Mucosa of descending colon (tissue), 3 donors: Measurements from ENCODE around the gene FAM163A. TPM values are rescaled to one million over a fixed set of nuclear protein-coding genes. Genes with fewer than 3 reads are reported as not detected.
A peak's percentile ranks its signal among the peaks of the same experiment; 100 is the strongest.

ENCODE experiments used
- ATAC-seq: fragments of 200-7000 bp; cut with Tn5 transposase; one replicate; pipeline ENCODE4 v1.9.1; 2020; ENCODE audit warnings: mild to moderate bottlenecking, moderate library complexity
- DNase-seq, 3 donors: peaks; one replicate each; pipeline ENCODE4 v3.0.0-alpha.2; 2020
- H3K36me3 ChIP-seq: fragments of 200-600 bp; one replicate; pipeline ENCODE4 v1.8.0; 2021; ENCODE audit warnings: low read depth, mild to moderate bottlenecking
- H3K4me1 ChIP-seq: fragments of 200-600 bp; one replicate; pipeline ENCODE4 v1.8.0; 2021; ENCODE audit warnings: low read depth, mild to moderate bottlenecking
- H3K4me3 ChIP-seq: fragments of 200-600 bp; one replicate; pipeline ENCODE4 v1.8.0; 2021; ENCODE audit warnings: mild to moderate bottlenecking
- H3K9me3 ChIP-seq: fragments of 200-600 bp; one replicate; pipeline ENCODE4 v1.8.0; 2021; ENCODE audit warnings: mild to moderate bottlenecking
- intact Hi-C, 2 donors: fragments of 100-400 bp; cut with DNase I in 1 of 2; cut with micrococcal nuclease in 1 of 2; formaldehyde crosslinking; loops; one replicate each; pipeline versions ENCODE4 v1.11.0 to v1.11.1; 2022; cut with DNase I, micrococcal nuclease
- total RNA-seq, 3 donors: library from RNA; stranded (reverse); fragmentation: NEBNext Ultra II Directional in 2 of 3; extraction: Animal tissue kit (Norgen Biotek cat#: 25700) in 2 of 3; gene quantifications; one replicate each; pipeline versions ENCODE4 v1.2.1 to v1.2.4, GENCODE V29; 2021 to 2023
- TF ChIP-seq, protein P1 (sequence below): fragments of 200-600 bp; IDR thresholded peaks from one replicate; pipeline ENCODE4 v1.8.0; 2022; ENCODE audit warnings: antibody characterized with exemption, mild to moderate bottlenecking
- donor health status: DM: no; HTN: no; CAD: no; lungs with moderate emphysema.
- donor health status: DM: no; HTN: no; CAD: no.
- donor health status: DM: no; HTN: yes; CAD: no.

FAM163A gene
- total RNA-seq, 3 donors from 2014 or later, result 0.31 to 1.6 (median 0.32) TPM

DNA sequence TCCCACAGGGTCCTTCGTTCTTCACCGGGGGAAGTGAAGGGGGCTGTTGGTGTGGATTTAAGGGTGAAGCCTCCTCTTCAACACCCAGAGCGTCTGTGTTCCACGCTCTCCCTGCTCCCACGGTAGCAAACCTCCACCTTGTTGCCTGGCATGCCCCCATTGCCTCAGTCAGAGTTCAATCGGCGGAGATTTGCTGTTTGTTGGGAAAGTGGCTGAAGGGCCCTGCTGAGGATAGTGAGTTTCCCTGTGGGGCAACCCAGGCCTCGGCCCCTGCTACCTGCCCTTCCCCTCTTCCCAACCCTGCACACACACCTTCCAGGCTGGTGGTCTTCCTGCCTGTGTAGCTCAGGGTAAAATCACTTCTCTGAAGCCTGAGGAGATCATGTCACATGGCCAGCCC is 74.0 kb downstream of the FAM163A start:
- Histone ChIP-seq H3K36me3 (no peaks in the 10 kb centered on the region), H3K4me3 (no peak overlapping the region), H3K9me3 (no peaks in the 10 kb centered on the region), H3K4me1 (peaks cover 13% of the 10 kb centered on the region)
- intact Hi-C loops, result no loop called here
- TF ChIP-seq, protein P1, sequence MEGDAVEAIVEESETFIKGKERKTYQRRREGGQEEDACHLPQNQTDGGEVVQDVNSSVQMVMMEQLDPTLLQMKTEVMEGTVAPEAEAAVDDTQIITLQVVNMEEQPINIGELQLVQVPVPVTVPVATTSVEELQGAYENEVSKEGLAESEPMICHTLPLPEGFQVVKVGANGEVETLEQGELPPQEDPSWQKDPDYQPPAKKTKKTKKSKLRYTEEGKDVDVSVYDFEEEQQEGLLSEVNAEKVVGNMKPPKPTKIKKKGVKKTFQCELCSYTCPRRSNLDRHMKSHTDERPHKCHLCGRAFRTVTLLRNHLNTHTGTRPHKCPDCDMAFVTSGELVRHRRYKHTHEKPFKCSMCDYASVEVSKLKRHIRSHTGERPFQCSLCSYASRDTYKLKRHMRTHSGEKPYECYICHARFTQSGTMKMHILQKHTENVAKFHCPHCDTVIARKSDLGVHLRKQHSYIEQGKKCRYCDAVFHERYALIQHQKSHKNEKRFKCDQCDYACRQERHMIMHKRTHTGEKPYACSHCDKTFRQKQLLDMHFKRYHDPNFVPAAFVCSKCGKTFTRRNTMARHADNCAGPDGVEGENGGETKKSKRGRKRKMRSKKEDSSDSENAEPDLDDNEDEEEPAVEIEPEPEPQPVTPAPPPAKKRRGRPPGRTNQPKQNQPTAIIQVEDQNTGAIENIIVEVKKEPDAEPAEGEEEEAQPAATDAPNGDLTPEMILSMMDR, result no peak
- no peak for DNase-seq
- no peak for ATAC-seq

DNA sequence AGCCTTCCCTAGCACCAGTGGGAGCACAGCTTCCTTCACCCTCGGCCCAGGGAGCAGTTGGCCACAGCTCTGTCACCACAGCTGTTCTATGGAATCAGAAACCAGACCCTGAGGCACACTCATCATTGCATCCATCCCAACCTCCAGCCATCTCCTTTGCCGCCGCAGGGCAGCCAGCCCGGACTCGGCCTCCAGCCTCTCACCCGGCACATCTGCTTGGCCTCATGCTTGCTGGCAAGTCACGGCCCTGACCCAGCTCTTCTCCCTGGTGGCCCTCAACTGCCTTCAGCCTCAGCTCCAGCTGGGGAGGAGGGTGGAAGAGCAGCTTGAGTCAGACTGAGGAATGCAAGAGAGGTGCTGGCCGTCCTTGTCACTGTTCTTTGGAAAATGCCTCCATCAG is 74.7 kb downstream of the FAM163A start:
- no peaks in the 10 kb centered on the region for H3K9me3 ChIP-seq
- no peak for ATAC-seq

DNA sequence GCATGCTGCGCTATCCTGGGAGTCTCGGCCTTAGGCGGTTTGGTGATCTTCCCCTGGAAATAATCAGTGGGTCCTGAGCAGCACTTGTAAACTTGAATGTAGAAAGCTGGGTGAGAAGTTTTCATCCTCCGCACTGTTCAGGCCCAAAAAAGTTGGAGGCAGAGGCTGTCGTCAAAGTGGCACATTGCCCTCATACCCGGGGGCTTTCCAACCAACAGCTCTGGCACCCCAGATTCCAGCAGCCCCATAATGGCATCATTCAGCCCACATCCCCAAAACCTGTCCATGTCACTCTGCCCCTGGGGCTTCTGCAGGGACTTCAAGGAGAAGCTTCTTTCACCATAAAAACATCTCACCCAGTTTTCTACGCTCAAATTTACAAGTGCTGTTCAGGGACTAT is 75.2 kb downstream of the FAM163A start:
- DNase-seq (no peak), ATAC-seq (no peak)
- intact Hi-C loops, result no loop called here
- peaks cover 13% of the 10 kb centered on the region for H3K4me1 ChIP-seq
- TF ChIP-seq, protein P1, result no peak
- H3K9me3 ChIP-seq, result no peaks in the 10 kb centered on the region
- H3K4me3 ChIP-seq, result no peak overlapping the region
- no peaks in the 10 kb centered on the region for H3K36me3 ChIP-seq

More for the DNA sequence above, 74.7 kb downstream of the FAM163A start:
- TF ChIP-seq, protein P1, result no peak
- peak in 2 of 3 donors; percentile 39 to 66 for DNase-seq
- H3K4me1 ChIP-seq, result peaks cover 13% of the 10 kb centered on the region
- H3K36me3 ChIP-seq, result no peaks in the 10 kb centered on the region
- intact Hi-C loops, result no loop called here
- no peak overlapping the region for H3K4me3 ChIP-seq

DNA sequence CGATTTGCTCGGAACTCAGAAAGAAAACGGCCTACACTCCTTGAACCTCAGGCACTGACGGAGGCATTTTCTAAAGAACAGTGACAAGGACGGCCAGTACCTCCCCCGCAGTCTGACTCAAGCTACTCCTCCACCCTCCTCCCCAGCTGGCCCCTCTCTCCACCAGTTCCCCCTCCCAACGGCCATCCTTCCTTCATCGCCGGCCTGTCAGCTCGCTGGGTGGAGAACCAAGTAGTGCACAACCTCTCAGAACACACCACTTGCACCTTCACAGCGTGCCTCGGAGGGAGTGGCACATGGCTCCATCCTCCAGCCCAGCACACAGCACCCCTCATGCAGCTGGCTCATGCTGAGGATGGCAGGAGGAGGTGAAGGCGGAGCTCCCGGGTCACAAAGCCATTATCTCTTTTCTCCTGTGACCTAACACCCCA is 75.7 kb downstream of the FAM163A start:
- Histone ChIP-seq H3K4me3 (no peak overlapping the region), H3K9me3 (no peaks in the 10 kb centered on the region), H3K36me3 (no peaks in the 10 kb centered on the region), H3K4me1 (peaks cover 13% of the 10 kb centered on the region)
- intact Hi-C loops, result no loop called here
- no peak for ATAC-seq
- TF ChIP-seq, protein P1, result no peak
- DNase-seq, result no peak

DNA sequence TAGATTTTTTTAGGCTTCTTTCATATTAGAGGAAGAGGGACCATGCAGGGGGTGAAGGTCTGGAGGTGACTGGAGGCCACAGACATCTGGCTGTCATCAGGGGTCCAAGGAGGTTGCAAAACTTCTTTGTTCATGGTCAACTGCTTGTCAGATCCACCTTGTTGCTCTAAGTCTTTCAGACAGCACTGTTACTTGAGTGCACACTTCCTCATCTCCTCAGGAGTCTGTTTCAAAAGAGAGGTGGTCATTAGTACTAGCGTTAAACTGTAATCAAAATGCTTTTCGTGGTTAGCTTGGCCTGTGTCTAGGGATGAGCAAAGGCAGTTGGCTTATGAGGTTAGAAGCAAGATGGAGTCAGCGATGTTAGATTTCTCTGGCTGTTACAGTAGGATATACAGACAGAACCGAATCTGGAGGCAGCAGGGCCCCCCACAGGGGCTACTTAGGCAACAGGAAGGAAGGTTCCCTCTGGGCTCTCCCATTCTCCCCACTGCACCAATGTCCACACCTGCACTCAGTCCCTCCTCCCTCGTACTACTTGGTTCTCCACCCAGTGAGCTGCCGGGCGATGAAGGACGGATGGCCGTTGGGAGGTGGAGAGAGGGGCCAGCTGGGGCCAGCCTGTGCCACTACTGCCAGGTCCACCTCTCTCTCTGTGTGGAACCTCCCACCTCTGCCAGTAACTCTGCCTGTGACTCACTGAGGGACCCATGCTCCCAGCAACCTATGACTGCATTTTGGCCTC is 77.3 kb downstream of the FAM163A start:
- DNase-seq, result no peak
- Histone ChIP-seq H3K4me1 (peaks cover 6% of the 10 kb centered on the region), H3K36me3 (no peaks in the 10 kb centered on the region), H3K9me3 (no peaks in the 10 kb centered on the region), H3K4me3 (no peak overlapping the region)
- TF ChIP-seq, protein P1, result no peak
- intact Hi-C loops, result no loop called here
- no peak for ATAC-seq
